NCI-H526 (cell line): ENCODE results near the gene CCDC122.

ENCODE experiments used
- DNase-seq, 2 experiments: peaks; one replicate each; lab custom pipeline; 2025; lab: John Stamatoyannopoulos, UW

Gene CCDC122

GRCh38 chr13:43802511-43802910, 77.0 kb downstream of the CCDC122 start:
- no peak for DNase-seq

- no peak for DNase-seq
Measured at GRCh38 chr13:43800828-43801227, 78.7 kb downstream of the CCDC122 start.

GRCh38 chr13:43799191-43799590, 80.3 kb downstream of the CCDC122 start:
- no peak for DNase-seq

- no peak for DNase-seq
Measured at GRCh38 chr13:43797869-43798268, 81.7 kb downstream of the CCDC122 start.

- DNase-seq: no peak
Measured at GRCh38 chr13:43797159-43797558, 82.4 kb downstream of the CCDC122 start.

GRCh38 chr13:43794416-43794815, 85.1 kb downstream of the CCDC122 start:
- DNase-seq: no peak

- DNase-seq: no peak
Measured at GRCh38 chr13:43792076-43792881, 87.3 kb downstream of the CCDC122 start.

GRCh38 chr13:43787997-43788396, 91.5 kb downstream of the CCDC122 start:
- DNase-seq: peak; percentile 83 to 90

- no peak for DNase-seq
Measured at GRCh38 chr13:43787518-43787891, 92.0 kb downstream of the CCDC122 start.

GRCh38 chr13:43786766-43787517, 92.6 kb downstream of the CCDC122 start, which contains the start of gene ENOX1:
Gene ENOX1 (minus strand): TSS chr13:43786972.
- DNase-seq: peak; percentile 81 to 95

- no peak for DNase-seq
Measured at GRCh38 chr13:43786472-43786765, 93.1 kb downstream of the CCDC122 start.
